ENCODE data around the gene PCDHGA7.
"Not testable (repeated sequence)": the region's sequence is repeated elsewhere in the genome, so short reads cannot be mapped to it uniquely, and the experiment has no call there.

PCDHGA7 gene

GRCh38 chr5:141397756-141398551 lies 15.4 kb downstream of the PCDHGA7 start, which contains the start of gene PCDHGB5:
TSS of gene PCDHGB5 (plus strand) at chr5:141397947. CDS start at chr5:141398128, 181 bp downstream.
- peak within 1 kb of the TSS; percentile 41 for H3K4me3 ChIP-seq (ENCODE audit: low read depth, low read length)
- TF ChIP-seq CTCF (IDR thresholded peaks at IDR 0.05; ENCODE audit: borderline replicate concordance, insufficient read depth, low read depth, low read length) = peak; percentile 65

- TF ChIP-seq CTCF (IDR thresholded peaks at IDR 0.05; ENCODE audit: borderline replicate concordance, insufficient read depth, low read depth, low read length) = peak; percentile 23; the same call in 1 of the 2 replicates
- no peak overlapping the region for H3K4me3 ChIP-seq (ENCODE audit: low read depth, low read length)
Measured at GRCh38 chr5:141398608-141399007, 16.1 kb downstream of the PCDHGA7 start.

GRCh38 chr5:141399555-141400258 lies 17.2 kb downstream of the PCDHGA7 start:
- no peak overlapping the region for H3K4me3 ChIP-seq (ENCODE audit: low read depth, low read length)
- no peak for TF ChIP-seq CTCF (IDR thresholded peaks at IDR 0.05; ENCODE audit: borderline replicate concordance, insufficient read depth, low read depth, low read length)

GRCh38 chr5:141402553-141403243 lies 20.2 kb downstream of the PCDHGA7 start, which contains the start of gene PCDHGA9:
TSS of gene PCDHGA9 (plus strand) at chr5:141402778. CDS start at chr5:141402953, 175 bp downstream.
- TF ChIP-seq CTCF (IDR thresholded peaks at IDR 0.05; ENCODE audit: borderline replicate concordance, insufficient read depth, low read depth, low read length) = peak; percentile 36; the same call in 1 of the 2 replicates
- no peak within 1 kb of the TSS for H3K4me3 ChIP-seq (ENCODE audit: low read depth, low read length)

GRCh38 chr5:141403387-141403786 lies 20.8 kb downstream of the PCDHGA7 start:
- no peak overlapping the region for H3K4me3 ChIP-seq (ENCODE audit: low read depth, low read length)
- TF ChIP-seq CTCF (IDR thresholded peaks at IDR 0.05; ENCODE audit: borderline replicate concordance, insufficient read depth, low read depth, low read length) = no peak

- not testable (repeated sequence) for H3K4me3 ChIP-seq (ENCODE audit: low read depth, low read length)
- TF ChIP-seq CTCF (IDR thresholded peaks at IDR 0.05; ENCODE audit: borderline replicate concordance, insufficient read depth, low read depth, low read length) = peak; percentile 47; the same call in 1 of the 2 replicates
Measured at GRCh38 chr5:141407790-141408505, 25.4 kb downstream of the PCDHGA7 start, which contains the start of gene PCDHGB6. TSS of gene PCDHGB6 (plus strand) at chr5:141408021. CDS start at chr5:141408203, 182 bp downstream.

Measured in GM12875 (cell line).